GM19324 (cell line): ENCODE results near the gene INKA1.
"Not testable (repeated sequence)": the region's sequence is repeated elsewhere in the genome, so short reads cannot be mapped to it uniquely, and the experiment has no call there.

Experiments used
- ATAC-seq: cut with Tn5 transposase; IDR thresholded peaks from one replicate; pipeline ENCODE4 v1.9.1; 2021; ENCODE audit warnings: mild to moderate bottlenecking, moderate library complexity; ENCODE audit not compliant: unreplicated experiment, low FRiP score

The INKA1 gene

GRCh38 chr3:49802719-49803464, at the start of gene INKA1:
Gene INKA1, plus strand, starts transcription at chr3:49803261. Its CDS starts 132 bp downstream, at chr3:49803393.
- peak; percentile 69 for ATAC-seq

- ATAC-seq, result no peak
Measured at GRCh38 chr3:49754536-49754935, 48.5 kb upstream of the INKA1 start.

- no peak for ATAC-seq
Measured at GRCh38 chr3:49756036-49756435, 47.0 kb upstream of the INKA1 start.

- no peak for ATAC-seq
Measured at GRCh38 chr3:49757197-49757596, 45.9 kb upstream of the INKA1 start.

DNA sequence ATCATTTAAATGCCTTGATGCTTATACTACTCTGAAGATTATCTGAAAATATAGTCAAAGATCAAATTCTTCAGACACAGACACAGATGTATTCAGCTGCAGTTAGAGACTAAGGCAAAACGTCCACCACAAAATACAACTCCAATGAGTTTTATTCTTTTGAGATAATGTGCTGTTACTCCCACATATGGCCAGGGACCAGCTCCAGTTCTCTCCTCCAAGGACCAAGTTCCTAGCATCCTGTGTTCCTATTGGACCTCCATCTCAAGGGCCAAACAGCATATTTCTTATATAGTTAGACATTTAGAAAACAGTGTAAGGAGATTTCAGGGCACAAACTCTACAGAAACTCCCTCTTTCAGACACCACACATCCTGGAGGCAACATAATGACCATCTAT, 43.8 kb upstream of the INKA1 start:
- ATAC-seq, result no peak

DNA sequence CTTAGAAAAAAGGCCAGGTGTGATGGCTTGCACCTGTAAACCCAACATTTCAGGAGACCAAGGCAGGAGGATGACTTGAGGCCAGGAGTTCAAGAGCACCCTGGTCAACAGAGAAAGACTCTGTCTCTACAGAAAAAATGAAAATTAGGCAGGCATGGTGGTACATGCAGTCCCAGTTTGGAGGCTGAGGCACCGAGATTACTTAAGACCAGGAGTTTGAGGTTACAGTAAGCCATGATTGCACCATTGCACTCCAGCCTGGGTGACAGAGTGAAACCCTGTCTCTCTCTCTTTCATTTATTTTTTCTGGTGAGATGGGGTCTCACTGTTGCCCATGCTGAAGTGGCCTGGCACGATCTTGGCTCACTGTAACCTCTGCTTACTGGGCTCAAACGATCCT, 41.4 kb upstream of the INKA1 start:
- no peak for ATAC-seq

GRCh38 chr3:49763981-49764380, 39.1 kb upstream of the INKA1 start:
- no peak for ATAC-seq

- ATAC-seq, result no peak
Measured at GRCh38 chr3:49769286-49769915, 33.7 kb upstream of the INKA1 start.

DNA sequence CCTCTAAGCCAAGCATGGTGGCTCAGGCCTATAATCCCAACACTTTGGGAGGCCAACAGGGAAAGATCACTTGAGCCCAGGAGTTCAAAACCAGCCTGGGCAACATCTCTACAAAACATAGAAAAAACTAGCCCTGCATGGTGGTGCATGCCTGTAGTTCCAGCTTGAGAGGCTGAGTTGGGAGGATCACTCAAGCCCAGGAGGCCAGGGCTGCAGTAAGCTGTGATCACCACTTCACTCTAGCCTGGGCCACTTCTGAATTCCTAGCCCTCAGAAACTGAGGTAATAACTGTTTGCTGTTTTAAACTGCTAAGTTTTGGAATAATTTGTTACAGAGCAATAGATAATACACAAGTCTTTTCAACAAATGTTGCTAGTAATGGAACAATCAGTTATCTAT, 33.1 kb upstream of the INKA1 start:
- no peak for ATAC-seq

DNA sequence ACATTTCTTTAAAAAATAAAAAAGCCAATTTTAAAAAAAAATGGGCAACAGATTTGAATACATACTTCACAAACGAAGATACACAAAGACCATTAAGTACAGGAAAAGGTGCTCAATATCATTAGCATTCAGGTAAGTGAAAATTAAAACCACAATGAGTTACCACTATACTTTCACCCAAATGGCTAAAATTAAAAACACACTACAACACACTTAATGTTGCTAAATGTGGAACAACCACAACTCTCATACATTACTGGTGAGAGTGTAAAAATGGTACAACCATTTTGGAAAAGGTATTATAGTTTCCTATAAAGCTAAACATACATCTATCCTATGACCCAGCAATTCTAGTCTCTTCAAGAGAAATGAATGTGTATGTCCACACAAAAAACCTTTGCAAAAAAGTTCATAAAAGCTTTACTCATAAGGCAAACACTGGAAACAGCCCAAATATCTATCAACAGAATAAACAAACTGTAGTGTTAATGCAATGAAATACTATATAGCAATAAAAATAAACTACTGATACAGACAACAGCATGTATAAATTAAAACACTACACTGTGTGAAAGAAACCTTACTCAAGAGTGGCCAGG, 31.6 kb upstream of the INKA1 start:
- no peak for ATAC-seq

DNA sequence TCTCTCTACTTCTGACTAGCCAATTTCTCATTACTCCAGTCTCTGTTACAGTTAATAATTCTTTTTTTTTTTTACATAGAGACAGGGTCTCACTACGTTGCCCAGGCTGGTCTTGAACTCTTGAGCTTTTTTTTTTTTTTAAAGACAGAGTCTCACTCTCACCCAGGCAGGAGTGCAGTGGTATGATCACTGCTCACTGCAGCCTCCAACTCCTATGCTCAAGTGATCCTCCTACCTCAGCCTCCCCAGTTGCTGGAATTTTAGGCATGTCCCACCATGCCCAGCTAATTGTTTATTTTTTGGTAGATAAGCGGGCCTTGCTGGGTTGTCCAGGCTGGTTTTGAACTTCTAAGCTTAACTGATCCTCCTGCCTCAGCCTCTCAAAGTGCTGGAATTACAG, 30.4 kb upstream of the INKA1 start:
- ATAC-seq, result no peak

GRCh38 chr3:49775538-49775937, 27.5 kb upstream of the INKA1 start:
- no peak for ATAC-seq

DNA sequence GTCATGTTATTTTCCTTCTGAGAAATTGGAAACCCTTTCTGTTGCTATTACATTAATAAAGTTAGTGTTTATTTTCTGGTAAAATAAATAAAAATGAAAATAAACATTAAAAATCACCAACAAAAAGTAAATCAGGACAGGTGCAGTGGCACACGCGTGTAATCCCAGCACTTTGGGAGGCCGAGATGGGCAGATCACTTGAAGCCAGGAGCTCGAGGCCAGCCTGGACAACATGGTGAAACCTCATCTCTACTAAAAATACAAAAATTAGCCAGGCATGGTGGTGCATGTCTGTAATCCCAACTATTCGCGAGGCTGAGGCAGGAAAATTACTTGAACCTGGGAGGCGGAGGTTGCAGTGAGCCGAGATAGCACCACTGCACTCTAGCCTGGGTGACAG, 27.0 kb upstream of the INKA1 start:
- ATAC-seq, result not testable (repeated sequence)

GRCh38 chr3:49779358-49780079, 23.5 kb upstream of the INKA1 start:
- ATAC-seq, result no peak

GRCh38 chr3:49780080-49780974, 22.7 kb upstream of the INKA1 start:
- no peak for ATAC-seq

GRCh38 chr3:49780975-49781365, 22.1 kb upstream of the INKA1 start:
- not testable (repeated sequence) for ATAC-seq

- ATAC-seq, result no peak
Measured at GRCh38 chr3:49781415-49782199, 21.5 kb upstream of the INKA1 start.

DNA sequence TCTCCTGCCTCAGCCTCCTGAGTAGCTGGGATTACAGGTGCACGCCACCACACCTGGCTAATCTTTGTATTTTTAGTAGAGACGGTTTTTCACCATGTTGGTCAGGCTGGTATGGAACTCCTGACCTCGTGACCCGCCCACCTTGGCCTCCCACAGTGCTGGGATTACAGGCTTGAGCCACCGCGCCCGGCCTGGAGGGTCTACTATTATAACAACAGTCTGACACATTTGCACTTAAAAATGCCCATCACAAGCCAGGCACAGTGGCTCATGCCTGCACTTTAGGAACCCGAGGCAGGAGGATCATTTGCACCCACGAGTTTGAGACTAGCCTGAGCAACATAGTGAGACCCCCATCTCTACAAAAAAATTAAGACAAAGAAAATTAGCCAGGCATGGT, 20.8 kb upstream of the INKA1 start:
- ATAC-seq, result not testable (repeated sequence)

- peak; percentile 45 for ATAC-seq
Measured at GRCh38 chr3:49785565-49786356, 17.3 kb upstream of the INKA1 start.
